GM23338 (cell line): ENCODE data around the gene CIDEB.

ENCODE experiments used
- EZH2 ChIP-seq: fragments of 200-600 bp; sonication (generic); IDR thresholded peaks from one replicate; pipeline ENCODE4 v1.8.0; 2017; ENCODE audit warnings: antibody characterized with exemption, mild to moderate bottlenecking, low read depth; ENCODE audit not compliant: unreplicated experiment
- EZH2phosphoT487 ChIP-seq: fragments of 200-600 bp; sonication (generic); IDR thresholded peaks from one replicate; pipeline ENCODE4 v1.8.1; 2018; ENCODE audit warnings: antibody characterized with exemption; ENCODE audit not compliant: unreplicated experiment
- POLR2AphosphoS5 ChIP-seq: IDR thresholded peaks from 2 replicates; pipeline ENCODE4 v1.6.1; 2016; ENCODE audit warnings: antibody characterized with exemption, low read depth
- TF ChIP-seq, protein P1 (sequence below), 2 experiments: fragments of 200-600 bp in 1 of 2; sonication (generic) in 1 of 2; conservative IDR thresholded peaks; 2 replicates each; pipeline versions ENCODE4 v1.5.1 to v1.6.1; 2016 to 2017; ENCODE audit warnings: antibody characterized with exemption in 2 of 2, low read depth in 2 of 2, mild to moderate bottlenecking in 2 of 2, moderate library complexity in 1 of 2
- TF ChIP-seq, protein P2 (sequence below): IDR thresholded peaks from one replicate; pipeline ENCODE4 v1.6.1; 2018; ENCODE audit warnings: antibody characterized with exemption; ENCODE audit not compliant: unreplicated experiment

DNA sequence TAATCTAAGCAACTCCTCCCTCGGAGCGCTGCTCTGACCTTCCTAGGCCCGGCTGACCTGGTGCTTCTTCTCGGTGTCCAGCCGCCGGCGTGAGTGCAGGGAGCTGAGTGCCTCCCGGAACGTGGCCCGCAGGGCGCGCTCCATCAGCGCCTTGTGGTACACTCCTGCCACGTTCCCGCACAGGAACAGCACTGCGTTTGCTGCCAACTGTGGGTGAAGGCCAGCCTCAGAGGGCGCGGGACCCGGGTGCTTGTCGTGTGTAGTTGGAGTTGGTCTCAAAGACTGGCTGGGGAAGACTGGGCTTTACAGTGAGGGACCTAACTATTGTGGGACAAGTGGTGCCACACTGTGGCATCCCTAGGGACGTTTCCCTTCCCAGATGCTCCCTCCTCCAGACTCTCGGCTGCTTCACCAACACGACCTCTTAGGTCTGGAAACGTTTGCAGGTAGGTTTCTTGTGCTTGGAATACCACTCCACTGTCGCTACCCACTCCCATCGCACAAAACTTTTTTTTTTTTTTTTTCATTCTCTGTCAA is 24.0 kb upstream of the CIDEB start:
- TF ChIP-seq POLR2AphosphoS5: no peak
- TF ChIP-seq EZH2: no peak
- TF ChIP-seq, protein P1, sequence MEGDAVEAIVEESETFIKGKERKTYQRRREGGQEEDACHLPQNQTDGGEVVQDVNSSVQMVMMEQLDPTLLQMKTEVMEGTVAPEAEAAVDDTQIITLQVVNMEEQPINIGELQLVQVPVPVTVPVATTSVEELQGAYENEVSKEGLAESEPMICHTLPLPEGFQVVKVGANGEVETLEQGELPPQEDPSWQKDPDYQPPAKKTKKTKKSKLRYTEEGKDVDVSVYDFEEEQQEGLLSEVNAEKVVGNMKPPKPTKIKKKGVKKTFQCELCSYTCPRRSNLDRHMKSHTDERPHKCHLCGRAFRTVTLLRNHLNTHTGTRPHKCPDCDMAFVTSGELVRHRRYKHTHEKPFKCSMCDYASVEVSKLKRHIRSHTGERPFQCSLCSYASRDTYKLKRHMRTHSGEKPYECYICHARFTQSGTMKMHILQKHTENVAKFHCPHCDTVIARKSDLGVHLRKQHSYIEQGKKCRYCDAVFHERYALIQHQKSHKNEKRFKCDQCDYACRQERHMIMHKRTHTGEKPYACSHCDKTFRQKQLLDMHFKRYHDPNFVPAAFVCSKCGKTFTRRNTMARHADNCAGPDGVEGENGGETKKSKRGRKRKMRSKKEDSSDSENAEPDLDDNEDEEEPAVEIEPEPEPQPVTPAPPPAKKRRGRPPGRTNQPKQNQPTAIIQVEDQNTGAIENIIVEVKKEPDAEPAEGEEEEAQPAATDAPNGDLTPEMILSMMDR (conservative IDR thresholded peaks at IDR 0.05; ENCODE audit: low read depth in 2 of 2): no peak
- TF ChIP-seq, protein P2, sequence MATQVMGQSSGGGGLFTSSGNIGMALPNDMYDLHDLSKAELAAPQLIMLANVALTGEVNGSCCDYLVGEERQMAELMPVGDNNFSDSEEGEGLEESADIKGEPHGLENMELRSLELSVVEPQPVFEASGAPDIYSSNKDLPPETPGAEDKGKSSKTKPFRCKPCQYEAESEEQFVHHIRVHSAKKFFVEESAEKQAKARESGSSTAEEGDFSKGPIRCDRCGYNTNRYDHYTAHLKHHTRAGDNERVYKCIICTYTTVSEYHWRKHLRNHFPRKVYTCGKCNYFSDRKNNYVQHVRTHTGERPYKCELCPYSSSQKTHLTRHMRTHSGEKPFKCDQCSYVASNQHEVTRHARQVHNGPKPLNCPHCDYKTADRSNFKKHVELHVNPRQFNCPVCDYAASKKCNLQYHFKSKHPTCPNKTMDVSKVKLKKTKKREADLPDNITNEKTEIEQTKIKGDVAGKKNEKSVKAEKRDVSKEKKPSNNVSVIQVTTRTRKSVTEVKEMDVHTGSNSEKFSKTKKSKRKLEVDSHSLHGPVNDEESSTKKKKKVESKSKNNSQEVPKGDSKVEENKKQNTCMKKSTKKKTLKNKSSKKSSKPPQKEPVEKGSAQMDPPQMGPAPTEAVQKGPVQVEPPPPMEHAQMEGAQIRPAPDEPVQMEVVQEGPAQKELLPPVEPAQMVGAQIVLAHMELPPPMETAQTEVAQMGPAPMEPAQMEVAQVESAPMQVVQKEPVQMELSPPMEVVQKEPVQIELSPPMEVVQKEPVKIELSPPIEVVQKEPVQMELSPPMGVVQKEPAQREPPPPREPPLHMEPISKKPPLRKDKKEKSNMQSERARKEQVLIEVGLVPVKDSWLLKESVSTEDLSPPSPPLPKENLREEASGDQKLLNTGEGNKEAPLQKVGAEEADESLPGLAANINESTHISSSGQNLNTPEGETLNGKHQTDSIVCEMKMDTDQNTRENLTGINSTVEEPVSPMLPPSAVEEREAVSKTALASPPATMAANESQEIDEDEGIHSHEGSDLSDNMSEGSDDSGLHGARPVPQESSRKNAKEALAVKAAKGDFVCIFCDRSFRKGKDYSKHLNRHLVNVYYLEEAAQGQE: no peak
- no peak for TF ChIP-seq EZH2phosphoT487
